ENCODE measurements around the gene CLN6. TPM values are rescaled to one million over a fixed set of nuclear protein-coding genes. Genes with fewer than 3 reads are reported as not detected.

CLN6 gene
- 15.2 and 20.3 TPM in 2 replicates for total RNA-seq

DNA sequence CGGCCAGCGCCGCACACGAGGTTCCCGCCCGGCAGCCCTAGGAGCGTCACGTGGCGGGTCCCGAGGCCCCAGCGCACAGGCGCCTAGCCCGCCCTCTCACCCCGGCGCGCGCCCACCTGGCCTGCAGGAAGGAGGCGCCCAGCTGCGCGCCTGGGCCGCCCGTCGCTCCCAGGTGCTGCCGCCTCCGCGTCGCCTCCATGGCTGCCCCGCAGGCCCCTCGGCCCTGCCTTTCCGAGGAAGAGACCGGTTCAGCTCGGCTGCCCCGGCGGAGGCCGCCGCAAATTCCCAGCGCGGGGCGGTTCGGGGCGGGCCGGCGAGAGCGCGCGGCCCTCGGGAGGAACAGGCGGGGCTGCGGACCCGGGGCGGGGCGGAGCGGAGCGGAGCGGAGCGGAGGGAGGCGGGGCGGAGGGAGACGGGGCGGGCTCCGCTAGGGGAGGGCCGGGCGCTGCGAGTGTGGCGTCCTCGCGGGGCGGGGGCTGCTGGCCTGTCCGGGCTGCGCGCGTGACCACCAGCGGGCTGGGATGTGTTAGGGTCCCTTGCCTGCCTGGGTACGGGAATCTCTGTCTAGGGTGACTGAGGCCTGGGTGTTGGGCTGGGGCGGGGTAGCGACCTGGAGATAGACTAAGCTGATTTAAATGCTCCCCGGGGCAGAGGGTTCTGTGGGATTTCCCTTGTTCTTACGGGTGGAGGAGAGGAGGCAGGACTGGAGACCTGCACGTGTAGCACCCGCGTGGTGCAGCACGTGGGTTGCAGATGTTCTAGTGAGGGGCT, at the start of gene CLN6:
CLN6 (minus strand) TSS at position 343 of the 771 bp plus-strand sequence; CDS start at position 199, 144 bp downstream.
- peaks cover 46% of the 10 kb centered on the region for H3K79me2 ChIP-seq (ENCODE audit: insufficient read depth, low read length)
- H2AFZ ChIP-seq (ENCODE audit: low read length), result peak within 1 kb of the TSS; percentile 94
- H3K27ac ChIP-seq (ENCODE audit: low read depth, low read length), result peak within 1 kb of the TSS; percentile 66
- peaks cover 19% of the 10 kb centered on the region for H3K4me1 ChIP-seq (ENCODE audit: insufficient read depth, low read length)
- no peaks in the 10 kb centered on the region for H3K27me3 ChIP-seq (ENCODE audit: insufficient read depth, low read length)
- no peaks in the 10 kb centered on the region for H3K9me3 ChIP-seq (ENCODE audit: low read depth, low read length)
- peak within 1 kb of the TSS; percentile 98 for H3K4me2 ChIP-seq (ENCODE audit: insufficient read depth, low read length)
- H3K4me3 ChIP-seq (ENCODE audit: insufficient read depth, low read length), result peak within 1 kb of the TSS; percentile 80
- TF ChIP-seq, protein P1, sequence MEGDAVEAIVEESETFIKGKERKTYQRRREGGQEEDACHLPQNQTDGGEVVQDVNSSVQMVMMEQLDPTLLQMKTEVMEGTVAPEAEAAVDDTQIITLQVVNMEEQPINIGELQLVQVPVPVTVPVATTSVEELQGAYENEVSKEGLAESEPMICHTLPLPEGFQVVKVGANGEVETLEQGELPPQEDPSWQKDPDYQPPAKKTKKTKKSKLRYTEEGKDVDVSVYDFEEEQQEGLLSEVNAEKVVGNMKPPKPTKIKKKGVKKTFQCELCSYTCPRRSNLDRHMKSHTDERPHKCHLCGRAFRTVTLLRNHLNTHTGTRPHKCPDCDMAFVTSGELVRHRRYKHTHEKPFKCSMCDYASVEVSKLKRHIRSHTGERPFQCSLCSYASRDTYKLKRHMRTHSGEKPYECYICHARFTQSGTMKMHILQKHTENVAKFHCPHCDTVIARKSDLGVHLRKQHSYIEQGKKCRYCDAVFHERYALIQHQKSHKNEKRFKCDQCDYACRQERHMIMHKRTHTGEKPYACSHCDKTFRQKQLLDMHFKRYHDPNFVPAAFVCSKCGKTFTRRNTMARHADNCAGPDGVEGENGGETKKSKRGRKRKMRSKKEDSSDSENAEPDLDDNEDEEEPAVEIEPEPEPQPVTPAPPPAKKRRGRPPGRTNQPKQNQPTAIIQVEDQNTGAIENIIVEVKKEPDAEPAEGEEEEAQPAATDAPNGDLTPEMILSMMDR (IDR thresholded peaks at IDR 0.05; ENCODE audit: extremely low read depth, low read depth, low read length), result no peak
- peak; percentile 99 for DNase-seq (ENCODE audit: insufficient read length, low spot score, missing footprints)
- no peaks in the 10 kb centered on the region for H3K36me3 ChIP-seq (ENCODE audit: insufficient read depth, low read length)
- H4K20me1 ChIP-seq (ENCODE audit: insufficient read depth, low read length), result peaks cover 10% of the 10 kb centered on the region

DNA sequence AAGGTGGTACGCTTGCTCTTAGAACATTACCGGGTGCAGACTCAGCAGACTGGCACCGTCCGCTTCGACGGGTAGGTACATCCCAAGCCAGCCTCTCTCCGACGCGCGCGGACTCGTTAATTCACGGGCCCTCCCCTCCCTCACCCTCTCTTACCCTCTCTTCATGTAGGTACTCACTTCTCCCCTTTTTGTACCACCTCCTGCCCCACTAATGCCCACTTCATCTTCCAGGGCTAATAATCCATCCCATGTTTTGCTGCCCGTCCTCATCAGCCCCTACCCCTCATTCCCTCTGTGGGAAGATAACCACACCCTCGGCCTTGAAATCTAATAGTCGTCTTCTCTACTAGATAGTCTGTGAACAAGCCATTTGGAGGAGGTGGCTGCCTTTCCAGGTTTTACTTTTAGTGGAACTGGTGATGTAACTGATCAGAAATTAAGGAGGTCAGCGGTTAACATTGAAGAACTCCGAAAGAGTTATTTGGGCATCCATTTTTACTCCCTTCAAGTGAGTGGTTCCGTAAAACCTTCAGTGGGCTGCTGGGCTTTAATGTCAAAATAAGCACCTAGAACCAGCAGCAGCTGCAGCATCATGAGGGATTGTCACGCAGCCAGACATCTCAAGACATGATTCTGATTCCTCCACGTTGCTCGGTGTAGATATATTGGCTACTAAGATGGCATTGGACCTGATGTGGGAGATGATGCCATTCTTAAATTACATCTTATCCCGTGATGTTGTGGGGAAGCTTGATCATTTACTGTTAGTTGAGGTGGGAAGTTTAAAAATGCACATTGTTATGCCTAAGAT, 49.3 kb upstream of the CLN6 start:
- peak; percentile 75 for DNase-seq (ENCODE audit: insufficient read length, low spot score, missing footprints)
- Histone ChIP-seq H3K27me3 (ENCODE audit: insufficient read depth, low read length) (no peaks in the 10 kb centered on the region), H3K27ac (ENCODE audit: low read depth, low read length) (peak overlapping the region; percentile 87), H3K9me3 (ENCODE audit: low read depth, low read length) (no peaks in the 10 kb centered on the region), H3K36me3 (ENCODE audit: insufficient read depth, low read length) (no peaks in the 10 kb centered on the region), H3K79me2 (ENCODE audit: insufficient read depth, low read length) (peaks cover 68% of the 10 kb centered on the region), H3K4me1 (ENCODE audit: insufficient read depth, low read length) (peaks cover 53% of the 10 kb centered on the region), H2AFZ (ENCODE audit: low read length) (peak overlapping the region; percentile 62), H3K4me3 (ENCODE audit: insufficient read depth, low read length) (peak overlapping the region; percentile 91), H4K20me1 (ENCODE audit: insufficient read depth, low read length) (peaks cover 51% of the 10 kb centered on the region), H3K4me2 (ENCODE audit: insufficient read depth, low read length) (peak overlapping the region; percentile 97)
- TF ChIP-seq, protein P1 (IDR thresholded peaks at IDR 0.05; ENCODE audit: extremely low read depth, low read depth, low read length), result no peak

DNA sequence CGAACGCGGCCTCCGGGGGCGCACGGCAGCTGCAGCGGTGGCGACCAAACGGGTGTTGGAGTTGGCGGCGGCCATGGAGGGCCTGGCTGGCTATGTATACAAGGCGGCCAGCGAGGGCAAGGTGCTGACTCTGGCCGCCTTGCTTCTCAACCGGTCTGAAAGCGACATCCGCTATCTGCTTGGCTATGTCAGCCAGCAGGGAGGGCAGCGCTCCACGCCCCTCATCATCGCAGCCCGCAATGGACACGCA, 48.7 kb upstream of the CLN6 start:
- no peaks in the 10 kb centered on the region for H3K9me3 ChIP-seq (ENCODE audit: low read depth, low read length)
- peaks cover 62% of the 10 kb centered on the region for H3K79me2 ChIP-seq (ENCODE audit: insufficient read depth, low read length)
- H2AFZ ChIP-seq (ENCODE audit: low read length), result peak overlapping the region; percentile 62
- H3K4me3 ChIP-seq (ENCODE audit: insufficient read depth, low read length), result peak overlapping the region; percentile 91
- H3K4me1 ChIP-seq (ENCODE audit: insufficient read depth, low read length), result peaks cover 58% of the 10 kb centered on the region
- TF ChIP-seq, protein P1 (IDR thresholded peaks at IDR 0.05; ENCODE audit: extremely low read depth, low read depth, low read length), result peak; percentile 37
- no peaks in the 10 kb centered on the region for H3K27me3 ChIP-seq (ENCODE audit: insufficient read depth, low read length)
- peak overlapping the region; percentile 87 for H3K27ac ChIP-seq (ENCODE audit: low read depth, low read length)
- no peak for DNase-seq (ENCODE audit: insufficient read length, low spot score, missing footprints)
- no peaks in the 10 kb centered on the region for H3K36me3 ChIP-seq (ENCODE audit: insufficient read depth, low read length)
- H4K20me1 ChIP-seq (ENCODE audit: insufficient read depth, low read length), result peaks cover 48% of the 10 kb centered on the region
- peak overlapping the region; percentile 97 for H3K4me2 ChIP-seq (ENCODE audit: insufficient read depth, low read length)
